ENCODE results near the gene AKAP13.

AKAP13 gene

DNA sequence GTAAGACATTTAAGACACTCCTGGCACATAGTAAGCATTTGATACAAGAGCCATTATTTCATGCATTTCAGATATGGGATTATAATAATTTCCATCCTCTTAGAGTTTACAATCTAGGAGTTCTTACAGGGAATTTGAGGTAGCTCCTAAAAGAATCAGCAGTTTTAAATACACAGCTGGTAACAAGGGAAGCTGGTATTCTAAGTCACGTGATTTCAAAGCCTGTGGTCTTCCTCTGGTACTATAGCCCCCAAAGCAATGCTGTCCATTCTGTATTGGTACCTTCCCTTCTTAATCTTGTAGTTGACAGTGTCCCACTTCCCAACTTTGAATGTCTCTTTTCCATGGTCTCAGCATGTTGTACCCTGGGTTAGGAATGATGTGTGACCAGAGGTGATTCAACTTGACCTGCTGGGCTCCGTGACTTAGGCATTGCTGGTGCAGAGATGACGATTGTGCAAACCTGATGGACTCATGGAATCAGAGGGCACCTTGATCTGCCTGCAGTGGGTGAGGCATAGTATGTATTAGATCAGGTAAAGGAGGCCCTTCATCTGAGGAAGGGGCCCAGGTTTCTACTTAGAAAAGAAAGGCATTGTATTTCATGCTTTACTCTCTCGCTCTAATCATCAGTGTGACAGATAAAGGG lies 122.9 kb downstream of the AKAP13 start:
- no peak for DNase-seq

DNA sequence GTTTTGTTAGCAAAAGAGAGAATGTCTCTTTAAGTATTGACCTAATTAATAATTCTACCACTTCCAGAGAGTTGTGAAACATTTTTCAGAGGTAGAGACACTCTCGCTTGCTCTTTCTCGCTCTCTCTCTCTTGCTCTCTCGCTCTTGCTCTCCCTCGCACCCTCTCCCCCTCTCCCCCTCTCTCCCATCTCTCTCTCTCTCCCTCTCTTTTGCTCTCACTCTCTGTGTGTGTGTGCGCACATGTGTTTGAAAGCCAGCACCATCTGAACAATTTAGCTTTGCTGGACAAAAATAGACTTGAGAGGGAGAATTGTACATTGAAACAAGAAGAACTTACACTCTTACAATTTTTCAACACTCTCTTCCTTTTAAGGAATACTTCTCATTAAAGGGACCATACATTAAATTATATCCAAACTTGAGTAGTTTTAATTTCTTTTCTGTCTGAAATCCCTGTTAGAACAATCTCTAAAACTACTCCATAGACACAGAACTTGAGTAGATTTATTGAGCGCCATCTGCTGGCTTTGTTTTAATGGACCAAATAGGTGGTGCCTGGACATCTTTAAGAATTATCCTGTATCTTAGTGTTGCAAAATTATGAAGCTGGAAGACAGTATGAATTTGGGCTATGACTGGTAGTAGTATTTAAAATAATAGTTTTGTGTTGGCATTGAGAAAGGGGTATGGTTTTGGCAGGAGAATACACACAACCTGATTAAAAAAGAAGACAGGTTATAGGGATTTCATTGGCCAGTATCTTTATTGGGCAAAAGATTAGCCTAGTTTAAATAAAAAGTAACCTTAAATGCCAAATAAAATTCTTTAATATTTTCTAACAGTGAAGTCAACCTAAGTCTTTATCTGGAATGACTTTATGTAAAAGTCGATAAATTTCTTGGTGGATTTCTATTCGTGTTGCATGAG lies 124.6 kb downstream of the AKAP13 start:
- peak; percentile 64 for DNase-seq

DNA sequence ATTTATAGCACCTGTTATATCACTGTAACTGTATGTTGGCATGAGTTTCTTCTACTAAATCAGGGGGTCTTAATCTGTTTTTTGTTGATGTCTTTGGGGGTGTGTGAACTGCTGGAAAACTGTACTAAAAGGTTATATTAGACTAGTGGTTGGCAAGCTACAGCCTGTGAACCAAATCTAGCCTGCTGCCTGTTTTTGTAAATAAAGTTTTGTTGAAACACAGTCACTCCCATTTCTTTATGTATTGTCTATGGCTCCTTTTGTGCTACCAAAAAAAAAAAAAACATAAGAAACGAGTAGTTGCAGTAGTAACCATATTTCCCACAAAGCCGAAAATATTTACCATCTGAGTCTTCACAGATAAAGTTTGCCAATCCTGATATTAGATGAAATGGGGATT lies 126.7 kb downstream of the AKAP13 start:
- DNase-seq = no peak

DNA sequence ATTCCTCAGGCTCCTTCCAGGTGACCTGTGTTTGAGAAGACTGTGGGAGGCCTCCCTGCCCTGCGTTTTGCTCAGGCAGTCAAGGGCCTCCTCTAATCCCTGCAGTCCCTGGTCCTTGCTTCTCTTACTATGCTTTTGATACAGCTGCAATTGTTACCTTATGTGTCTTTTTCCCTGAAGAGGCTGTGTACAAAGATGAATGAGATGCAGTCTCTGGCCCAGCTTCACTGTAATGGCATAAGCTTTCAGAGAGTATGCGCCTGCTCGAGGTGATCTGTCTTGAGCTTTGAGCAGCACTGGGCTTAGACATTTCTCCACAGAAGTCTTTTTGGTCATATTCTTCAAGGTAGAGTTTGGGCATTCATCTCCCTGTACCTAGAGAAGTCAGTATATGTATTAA lies 129.6 kb downstream of the AKAP13 start:
- no peak for DNase-seq

DNA sequence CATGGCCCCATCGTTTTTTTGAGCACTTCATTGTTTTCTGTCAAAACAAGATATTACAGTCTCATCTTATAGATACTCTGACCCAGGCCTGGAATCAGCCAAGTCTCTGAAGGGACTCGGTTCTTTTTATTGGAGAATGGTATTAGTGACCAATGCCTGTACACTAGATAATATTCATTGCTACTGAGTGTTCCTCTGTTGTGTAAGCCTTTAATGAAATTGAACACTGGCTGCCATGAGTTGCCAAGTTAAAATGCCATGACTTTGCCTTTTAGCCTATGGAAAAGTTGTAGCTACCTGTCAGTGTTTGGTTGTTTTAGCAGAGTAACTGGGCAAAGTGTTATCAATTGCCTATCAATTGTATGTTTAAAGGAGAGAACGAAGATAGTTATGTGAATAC lies 134.0 kb downstream of the AKAP13 start:
- DNase-seq = no peak

DNA sequence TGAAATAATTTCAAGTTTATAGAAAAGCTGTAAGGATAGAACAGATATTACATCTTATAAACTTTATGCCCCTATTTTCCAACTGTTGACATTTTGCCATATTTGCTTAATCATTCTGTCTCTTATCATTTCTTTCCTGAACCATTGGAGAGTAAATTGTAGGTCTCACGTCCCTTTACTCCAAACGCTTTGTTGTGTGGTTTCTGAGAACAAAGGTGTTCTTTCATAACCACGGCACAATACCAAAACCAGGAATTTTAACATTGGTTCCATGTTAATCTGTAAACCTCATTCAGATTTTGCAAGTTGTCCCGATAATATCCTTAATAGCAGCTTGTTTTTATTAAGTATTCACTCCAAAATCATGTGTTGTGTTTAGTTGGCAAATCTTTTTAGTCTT lies 134.8 kb downstream of the AKAP13 start:
- no peak for DNase-seq

DNA sequence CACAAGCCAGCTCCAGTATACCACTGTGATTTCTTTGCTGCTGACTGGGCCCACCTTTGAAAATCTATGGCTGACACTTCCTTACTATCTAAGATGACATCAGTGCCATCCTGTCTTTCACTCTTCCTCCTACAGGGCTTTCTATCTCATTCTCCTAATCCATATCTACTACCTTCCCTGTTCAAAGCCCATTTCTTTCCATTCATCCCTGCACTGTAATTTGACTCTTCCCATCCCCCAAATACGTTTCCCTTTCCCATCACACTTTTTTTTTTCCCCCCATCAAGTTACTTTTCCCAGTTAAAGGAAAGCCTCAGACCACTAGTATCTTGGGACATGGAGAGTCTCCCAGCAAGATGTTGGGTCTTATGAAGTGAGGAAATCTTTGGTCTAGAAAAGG lies 136.7 kb downstream of the AKAP13 start:
- no peak for DNase-seq

DNA sequence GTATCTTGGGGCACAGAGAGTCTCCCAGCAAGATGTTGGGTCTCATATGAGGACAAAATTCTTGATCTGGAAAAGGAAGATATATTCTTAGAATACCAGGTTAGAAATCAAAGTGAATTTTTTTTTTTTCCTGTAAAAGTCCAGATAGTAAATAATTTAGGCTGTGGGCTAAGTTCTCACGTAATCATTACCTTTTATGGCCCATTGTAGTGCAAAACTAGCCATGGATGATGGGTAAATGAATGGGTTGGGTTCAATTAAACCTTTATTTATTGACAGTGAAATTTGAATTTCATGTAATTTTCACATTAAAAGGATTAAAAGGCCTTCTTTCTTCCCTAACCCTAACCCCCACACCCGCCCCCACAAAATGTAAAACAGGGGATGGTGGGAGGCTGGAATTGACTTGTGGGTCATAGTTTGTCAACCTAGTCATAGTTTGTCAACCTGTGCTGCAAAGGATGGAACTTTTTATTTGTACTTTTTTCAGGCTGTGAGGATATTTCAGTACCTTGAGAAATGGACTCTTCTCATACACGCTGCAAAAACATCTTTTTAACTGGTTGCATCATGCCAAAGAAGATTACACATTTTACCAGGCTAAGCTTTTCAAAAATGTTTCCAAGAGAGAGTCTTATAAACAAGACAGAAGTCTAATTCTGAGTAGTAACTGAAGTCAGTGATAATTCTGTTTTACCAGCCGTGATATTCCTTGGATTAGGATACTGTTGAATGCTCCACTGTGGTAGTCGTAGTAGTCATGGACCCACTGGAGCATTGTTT lies 138.8 kb downstream of the AKAP13 start:
- DNase-seq = no peak

DNA sequence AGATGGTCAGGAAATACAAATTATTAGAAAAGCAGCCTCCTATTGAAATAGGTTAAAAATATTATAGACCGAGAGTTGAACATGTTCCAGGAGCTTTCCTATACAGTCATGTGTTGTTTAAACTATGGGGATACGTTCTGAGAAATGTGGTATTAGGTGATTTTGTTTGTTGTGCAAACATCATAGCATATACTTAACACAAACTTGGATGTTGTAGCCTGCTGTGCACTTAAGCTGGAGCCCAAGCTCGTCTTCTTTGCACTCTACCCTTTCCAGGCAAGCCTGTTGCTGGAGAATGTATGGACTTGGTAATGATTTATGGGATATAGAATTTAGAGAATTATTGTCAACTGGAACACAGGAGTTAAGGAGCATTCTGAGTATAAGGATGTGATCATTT lies 140.2 kb downstream of the AKAP13 start:
- DNase-seq = no peak

DNA sequence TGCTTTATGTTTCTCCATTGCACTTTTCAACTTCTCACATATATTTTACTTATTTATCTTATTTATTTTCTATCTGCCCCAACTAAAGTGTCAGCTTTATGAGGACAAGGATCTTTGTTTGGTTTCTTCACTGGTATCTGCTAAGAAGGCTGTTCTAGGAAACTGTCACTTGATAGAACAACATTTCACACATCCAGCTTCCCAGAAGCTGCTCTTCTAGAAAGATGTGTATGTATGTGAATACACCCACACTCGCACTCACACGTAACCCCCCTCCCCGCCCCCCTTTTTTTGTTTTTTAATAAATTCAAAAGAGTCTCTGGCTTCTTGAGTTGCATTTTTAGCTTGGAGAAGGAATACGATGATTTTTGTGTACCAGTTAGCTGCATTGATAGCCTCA lies 143.1 kb downstream of the AKAP13 start:
- no peak for DNase-seq

DNA sequence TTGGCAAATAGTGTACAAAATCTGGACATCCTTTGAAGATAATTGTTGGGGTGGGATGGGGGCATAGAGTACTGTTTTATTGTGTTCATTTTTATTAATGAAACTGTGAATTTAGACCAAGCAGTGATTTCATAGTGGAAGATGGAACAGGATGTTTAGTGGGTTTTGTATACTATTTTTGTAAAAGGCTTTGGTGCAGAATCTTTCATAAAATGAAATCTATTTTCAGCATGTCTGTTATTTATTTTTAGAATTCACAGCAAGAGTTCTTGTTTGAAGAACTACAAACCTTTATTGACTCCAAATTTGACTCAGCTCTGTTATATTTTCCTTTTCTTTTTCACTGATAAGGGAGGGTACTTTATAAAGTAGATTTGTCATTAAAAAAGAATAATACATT lies 145.4 kb downstream of the AKAP13 start:
- no peak for DNase-seq

DNA sequence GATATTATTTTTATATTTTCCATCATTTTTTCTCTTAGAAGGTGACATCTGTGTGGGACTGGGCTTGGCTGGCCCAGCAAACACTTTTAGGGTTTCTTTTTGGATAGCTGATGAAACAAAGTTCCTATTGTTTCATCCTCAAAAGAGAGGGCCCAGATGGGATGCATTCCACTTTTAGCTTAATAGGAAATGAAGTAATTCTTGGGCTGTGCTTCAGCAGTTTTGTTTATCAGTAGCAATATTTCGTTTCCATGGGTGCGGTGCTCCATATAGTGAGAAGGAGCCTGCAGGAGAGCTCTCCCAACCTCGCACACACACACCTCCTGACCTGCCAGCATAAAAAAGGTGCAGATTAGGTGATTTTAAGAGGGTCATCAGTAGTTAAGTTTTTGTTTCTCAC lies 147.5 kb downstream of the AKAP13 start:
- no peak for DNase-seq

DNA sequence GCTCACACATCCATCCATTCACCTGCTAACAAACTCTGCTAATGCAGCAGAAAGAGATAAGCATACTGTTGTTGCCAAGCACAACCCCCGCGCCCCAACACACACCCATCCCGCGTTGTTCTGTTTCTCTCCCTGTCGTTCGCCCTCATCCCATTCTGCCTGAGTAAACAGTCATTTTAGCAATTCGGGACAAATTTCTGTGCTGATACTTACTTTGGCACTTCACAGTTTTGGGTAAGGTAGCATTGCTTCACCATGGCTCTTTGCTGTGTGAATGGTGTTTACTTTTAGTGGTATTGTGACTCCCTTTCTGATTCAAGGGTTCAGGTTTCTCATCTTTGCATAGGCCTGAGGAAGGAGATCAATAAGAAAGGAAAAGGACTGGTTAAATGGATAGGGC lies 149.7 kb downstream of the AKAP13 start:
- no peak for DNase-seq

DNA sequence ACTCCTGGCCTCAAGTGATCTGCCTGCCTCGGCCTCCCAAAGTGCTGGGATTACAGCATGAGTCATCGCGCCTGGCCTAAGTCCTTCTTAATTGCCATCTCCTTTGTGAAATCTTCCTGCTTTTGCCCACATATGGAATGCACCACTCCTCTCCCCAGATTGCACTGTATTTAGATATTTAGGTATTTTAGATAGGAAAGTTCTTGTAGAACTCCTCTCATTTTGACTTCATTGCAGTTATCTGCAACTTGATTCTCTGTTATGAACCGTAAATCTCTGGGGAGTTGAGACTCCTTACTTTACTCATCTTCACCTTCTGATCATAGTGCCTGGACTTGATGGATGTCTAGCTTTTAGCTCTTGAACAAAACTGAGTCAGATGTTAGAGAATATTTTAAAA lies 150.7 kb downstream of the AKAP13 start:
- no peak for DNase-seq

DNA sequence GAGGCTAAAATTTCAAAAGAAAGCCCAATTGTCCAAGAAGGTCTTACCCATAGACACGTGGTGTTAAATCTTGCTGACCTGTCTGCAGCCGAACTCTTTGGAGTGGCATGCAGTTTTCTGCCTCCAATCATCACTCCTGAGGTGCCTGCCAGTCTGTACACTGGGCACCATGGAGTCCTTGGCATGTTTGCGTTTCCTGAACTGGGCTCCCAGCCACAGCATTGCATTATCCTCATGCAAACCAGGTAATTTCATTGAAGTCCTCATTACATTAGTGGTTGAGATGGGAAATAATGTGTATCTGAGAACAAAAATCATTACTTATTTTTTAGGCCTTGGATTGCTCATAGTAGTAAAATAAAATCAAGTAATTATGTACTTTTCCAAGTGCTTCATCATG lies 152.3 kb downstream of the AKAP13 start:
- no peak for DNase-seq

DNA sequence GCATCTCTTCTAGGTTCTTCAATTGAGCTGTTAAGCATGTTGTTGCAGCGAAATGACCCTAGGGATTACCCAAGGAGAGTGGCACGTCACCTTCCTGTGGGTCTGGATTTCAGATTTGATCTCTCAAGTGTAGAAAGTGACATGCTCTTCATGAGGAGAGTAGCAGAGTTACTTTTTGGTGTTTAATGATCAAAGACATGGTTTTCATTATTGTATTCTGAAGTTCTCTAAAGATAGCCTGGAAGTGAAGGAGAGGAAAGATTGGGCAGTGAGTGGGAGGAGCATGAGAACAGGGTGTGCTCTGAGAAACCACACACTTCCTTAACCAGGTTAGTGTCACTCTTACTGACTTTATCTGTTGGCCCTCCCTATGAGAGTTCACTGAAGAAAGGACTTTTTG lies 153.6 kb downstream of the AKAP13 start:
- DNase-seq = peak; percentile 64

DNA sequence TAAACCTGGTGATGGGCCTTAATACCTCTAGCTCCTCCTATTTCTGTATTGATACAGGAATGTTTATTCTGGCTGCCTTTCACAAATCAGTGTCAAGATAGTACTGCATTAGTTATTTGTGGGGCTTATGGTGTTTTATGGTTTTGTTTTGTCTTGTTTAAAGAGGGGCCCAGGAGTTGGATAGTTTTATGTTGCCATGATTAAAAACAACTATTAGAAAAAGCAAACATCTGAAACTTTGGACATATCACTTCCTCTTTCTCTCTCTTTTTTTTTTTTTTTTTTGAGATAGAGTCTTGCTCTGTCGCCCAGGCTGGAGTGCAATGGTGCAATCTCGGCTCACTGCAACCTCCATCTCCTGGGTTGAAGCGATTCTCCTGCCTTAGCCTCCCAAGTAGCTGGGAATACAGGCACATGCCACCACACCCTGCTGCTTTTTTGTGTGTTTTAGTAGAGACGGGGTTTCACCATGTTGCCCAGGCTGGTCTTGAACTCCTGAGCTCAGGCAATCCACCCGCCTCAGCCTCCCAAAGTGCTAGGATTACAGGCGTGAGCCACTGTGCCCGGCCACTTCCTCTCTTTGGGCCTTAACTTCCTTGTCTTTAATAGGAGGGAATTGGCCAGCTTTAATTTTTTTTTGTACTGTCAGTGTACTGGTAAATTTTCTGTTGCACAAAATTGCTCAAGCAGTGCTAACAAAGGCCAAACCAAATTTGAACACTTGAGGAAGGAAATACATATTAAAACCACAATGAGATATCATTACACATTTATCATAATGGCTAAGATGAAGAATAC lies 155.3 kb downstream of the AKAP13 start:
- DNase-seq = peak; percentile 13

DNA sequence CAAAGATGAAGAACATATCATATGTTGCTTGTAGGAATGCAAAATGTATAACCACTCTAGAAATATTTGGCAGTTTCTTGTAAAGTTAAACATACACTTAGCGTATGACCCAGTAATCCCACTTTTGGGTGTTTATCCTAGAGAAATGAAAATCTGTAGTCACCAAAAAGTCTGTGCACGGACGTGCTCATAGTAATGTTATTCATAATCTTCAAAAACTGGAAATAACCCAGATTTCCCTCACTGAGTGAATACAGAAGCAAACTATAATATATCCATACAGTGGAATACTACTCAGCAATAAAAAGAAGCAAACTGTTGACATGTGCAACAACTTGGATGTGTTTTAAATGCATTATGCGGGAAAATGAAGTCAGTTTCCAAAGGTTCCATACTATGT lies 155.9 kb downstream of the AKAP13 start:
- no peak for DNase-seq

DNA sequence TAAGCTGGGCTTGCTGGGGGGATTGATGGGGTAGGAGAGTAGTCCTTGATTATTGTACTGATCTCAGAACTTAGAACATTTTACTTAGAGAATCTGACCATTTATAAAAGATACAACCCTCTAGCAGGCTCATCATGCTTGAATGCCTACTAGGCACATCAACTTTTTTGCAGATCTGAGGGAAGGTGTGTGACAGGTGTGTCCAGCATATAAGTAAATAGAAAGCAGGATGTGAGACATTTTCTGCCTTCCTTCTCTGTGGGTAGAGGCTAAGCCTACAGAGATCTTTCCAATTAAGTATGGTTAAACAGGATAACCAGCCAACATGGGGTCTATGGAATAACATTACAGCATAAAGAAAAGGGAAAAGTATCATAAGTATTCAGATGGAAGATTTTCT lies 159.1 kb downstream of the AKAP13 start:
- DNase-seq = no peak

DNA sequence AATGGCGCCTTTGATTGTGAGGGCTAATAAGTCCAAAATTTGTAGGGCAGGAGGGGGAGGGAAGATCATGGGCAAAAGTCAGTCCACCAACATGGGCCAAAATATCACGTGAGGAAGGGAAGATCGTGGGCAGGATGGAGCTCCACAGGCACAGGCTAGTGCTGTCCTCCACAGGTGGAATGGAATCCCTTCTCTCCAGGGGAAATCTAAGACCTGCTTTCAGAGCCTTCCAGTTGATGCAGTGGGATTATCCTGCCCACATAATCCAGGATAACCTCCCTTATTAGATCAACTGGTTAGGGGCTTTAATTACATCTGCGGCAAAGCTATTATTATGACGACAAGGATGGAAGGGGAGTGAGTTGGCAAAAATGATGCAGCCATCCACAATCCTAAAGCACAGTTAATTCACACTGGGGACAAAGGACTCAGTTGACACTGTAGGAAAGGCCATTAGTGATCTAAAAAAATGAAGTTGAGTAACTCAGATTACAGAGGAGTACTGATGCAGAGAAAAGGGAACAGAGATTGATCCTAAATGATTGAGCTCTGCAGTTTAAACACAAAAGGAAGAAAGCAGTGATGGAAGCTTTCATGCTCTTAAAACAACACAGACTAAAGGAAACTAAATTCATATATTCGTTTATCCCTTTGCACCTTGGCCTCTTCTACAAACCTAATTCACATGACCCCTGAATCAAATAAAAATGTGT lies 159.8 kb downstream of the AKAP13 start:
- no peak for DNase-seq

DNA sequence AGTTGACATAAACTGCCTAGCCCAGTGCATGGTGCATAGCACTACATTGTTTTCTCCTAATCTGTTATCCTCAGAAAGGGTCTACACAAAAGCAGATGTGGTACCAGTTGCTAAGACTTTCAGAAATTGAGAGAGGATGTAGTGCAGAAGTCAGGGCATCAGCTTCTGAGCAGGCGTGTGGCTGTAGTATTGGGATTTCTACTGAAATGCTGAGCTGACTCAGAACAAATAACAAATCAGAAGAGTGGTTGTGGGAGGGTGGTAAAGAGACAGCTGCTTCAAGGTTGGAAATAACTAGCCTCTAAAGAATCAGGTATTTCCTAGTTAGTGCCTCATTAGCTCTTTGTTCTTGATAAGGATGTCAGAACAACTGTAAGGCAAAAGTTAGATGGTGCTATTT lies 161.3 kb downstream of the AKAP13 start:
- DNase-seq = no peak

DNA sequence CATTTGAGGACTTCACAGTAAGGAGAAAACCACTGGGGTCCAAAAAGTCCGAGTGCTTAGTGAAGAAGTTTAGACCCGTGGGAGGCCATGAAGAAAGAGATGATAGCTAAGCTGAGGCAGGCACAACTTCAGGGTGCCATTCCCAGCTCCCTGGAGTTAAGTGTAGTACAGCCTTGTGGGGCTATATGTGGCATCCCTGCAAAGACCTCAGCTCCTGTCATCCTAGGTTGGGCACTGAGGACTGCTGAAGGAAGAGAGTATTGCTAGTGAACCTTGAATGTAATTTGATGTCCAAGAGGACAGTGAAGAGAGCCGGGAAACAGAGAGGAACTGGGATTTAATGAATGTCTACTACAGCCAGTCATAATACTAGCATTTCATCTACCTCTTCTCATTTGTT lies 162.1 kb downstream of the AKAP13 start:
- no peak for DNase-seq
